ENCODE measurements around the gene CDC40.

CDC40 gene

GRCh38 chr6:110214338-110214737 lies 34.1 kb downstream of the CDC40 start:
- no peak for TF ChIP-seq TCF4 (CRISPR knock-in tag; IDR thresholded peaks at IDR 0.05; ENCODE audit: borderline replicate concordance)
- no peak for TF ChIP-seq TOX (CRISPR knock-in tag; IDR thresholded peaks at IDR 0.05; ENCODE audit: borderline replicate concordance)
- TF ChIP-seq, protein P1, sequence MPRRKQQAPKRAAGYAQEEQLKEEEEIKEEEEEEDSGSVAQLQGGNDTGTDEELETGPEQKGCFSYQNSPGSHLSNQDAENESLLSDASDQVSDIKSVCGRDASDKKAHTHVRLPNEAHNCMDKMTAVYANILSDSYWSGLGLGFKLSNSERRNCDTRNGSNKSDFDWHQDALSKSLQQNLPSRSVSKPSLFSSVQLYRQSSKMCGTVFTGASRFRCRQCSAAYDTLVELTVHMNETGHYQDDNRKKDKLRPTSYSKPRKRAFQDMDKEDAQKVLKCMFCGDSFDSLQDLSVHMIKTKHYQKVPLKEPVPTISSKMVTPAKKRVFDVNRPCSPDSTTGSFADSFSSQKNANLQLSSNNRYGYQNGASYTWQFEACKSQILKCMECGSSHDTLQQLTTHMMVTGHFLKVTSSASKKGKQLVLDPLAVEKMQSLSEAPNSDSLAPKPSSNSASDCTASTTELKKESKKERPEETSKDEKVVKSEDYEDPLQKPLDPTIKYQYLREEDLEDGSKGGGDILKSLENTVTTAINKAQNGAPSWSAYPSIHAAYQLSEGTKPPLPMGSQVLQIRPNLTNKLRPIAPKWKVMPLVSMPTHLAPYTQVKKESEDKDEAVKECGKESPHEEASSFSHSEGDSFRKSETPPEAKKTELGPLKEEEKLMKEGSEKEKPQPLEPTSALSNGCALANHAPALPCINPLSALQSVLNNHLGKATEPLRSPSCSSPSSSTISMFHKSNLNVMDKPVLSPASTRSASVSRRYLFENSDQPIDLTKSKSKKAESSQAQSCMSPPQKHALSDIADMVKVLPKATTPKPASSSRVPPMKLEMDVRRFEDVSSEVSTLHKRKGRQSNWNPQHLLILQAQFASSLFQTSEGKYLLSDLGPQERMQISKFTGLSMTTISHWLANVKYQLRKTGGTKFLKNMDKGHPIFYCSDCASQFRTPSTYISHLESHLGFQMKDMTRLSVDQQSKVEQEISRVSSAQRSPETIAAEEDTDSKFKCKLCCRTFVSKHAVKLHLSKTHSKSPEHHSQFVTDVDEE (CRISPR knock-in tag; IDR thresholded peaks at IDR 0.05): no peak
- no peak for TF ChIP-seq GLIS3 (CRISPR knock-in tag; IDR thresholded peaks at IDR 0.05)
- no peak for TF ChIP-seq ESRRG (CRISPR knock-in tag; IDR thresholded peaks at IDR 0.05)
- ATAC-seq: no peak

GRCh38 chr6:110216140-110216539 lies 35.9 kb downstream of the CDC40 start:
- ATAC-seq: no peak
- TF ChIP-seq POU6F1 (CRISPR knock-in tag; IDR thresholded peaks at IDR 0.05; ENCODE audit: borderline replicate concordance, low read depth): no peak
- TF ChIP-seq OSR1 (CRISPR knock-in tag; IDR thresholded peaks at IDR 0.05): no peak
- TF ChIP-seq GLIS3 (CRISPR knock-in tag; IDR thresholded peaks at IDR 0.05): no peak
- TF ChIP-seq, protein P2, sequence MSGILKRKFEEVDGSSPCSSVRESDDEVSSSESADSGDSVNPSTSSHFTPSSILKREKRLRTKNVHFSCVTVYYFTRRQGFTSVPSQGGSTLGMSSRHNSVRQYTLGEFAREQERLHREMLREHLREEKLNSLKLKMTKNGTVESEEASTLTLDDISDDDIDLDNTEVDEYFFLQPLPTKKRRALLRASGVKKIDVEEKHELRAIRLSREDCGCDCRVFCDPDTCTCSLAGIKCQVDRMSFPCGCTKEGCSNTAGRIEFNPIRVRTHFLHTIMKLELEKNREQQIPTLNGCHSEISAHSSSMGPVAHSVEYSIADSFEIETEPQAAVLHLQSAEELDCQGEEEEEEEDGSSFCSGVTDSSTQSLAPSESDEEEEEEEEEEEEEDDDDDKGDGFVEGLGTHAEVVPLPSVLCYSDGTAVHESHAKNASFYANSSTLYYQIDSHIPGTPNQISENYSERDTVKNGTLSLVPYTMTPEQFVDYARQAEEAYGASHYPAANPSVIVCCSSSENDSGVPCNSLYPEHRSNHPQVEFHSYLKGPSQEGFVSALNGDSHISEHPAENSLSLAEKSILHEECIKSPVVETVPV (CRISPR knock-in tag; IDR thresholded peaks at IDR 0.05): no peak
- no peak for TF ChIP-seq SNAI2 (CRISPR knock-in tag; IDR thresholded peaks at IDR 0.05)
- TF ChIP-seq, protein P3, sequence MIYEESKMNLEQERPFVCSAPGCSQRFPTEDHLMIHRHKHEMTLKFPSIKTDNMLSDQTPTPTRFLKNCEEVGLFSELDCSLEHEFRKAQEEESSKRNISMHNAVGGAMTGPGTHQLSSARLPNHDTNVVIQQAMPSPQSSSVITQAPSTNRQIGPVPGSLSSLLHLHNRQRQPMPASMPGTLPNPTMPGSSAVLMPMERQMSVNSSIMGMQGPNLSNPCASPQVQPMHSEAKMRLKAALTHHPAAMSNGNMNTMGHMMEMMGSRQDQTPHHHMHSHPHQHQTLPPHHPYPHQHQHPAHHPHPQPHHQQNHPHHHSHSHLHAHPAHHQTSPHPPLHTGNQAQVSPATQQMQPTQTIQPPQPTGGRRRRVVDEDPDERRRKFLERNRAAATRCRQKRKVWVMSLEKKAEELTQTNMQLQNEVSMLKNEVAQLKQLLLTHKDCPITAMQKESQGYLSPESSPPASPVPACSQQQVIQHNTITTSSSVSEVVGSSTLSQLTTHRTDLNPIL (CRISPR knock-in tag; IDR thresholded peaks at IDR 0.05; ENCODE audit: low read depth): no peak
- TF ChIP-seq ISL1 (CRISPR knock-in tag; IDR thresholded peaks at IDR 0.05): no peak
- no peak for TF ChIP-seq ZFP3 (CRISPR knock-in tag; IDR thresholded peaks at IDR 0.05)
- TF ChIP-seq PATZ1 (CRISPR knock-in tag; IDR thresholded peaks at IDR 0.05; ENCODE audit: borderline replicate concordance): no peak
- no peak for TF ChIP-seq ZC3H10 (CRISPR knock-in tag; IDR thresholded peaks at IDR 0.05)
- no peak for TF ChIP-seq ESRRG (CRISPR knock-in tag; IDR thresholded peaks at IDR 0.05)
- no peak for TF ChIP-seq ZNF70 (CRISPR knock-in tag; IDR thresholded peaks at IDR 0.05)
- no peak for TF ChIP-seq ARNTL (CRISPR knock-in tag; IDR thresholded peaks at IDR 0.05; ENCODE audit: borderline replicate concordance, low read depth)
- no peak for TF ChIP-seq ZNF8 (CRISPR knock-in tag; IDR thresholded peaks at IDR 0.05)
- no peak for TF ChIP-seq ZNF565 (CRISPR knock-in tag; conservative IDR thresholded peaks at IDR 0.05; ENCODE audit: low read depth)
- no peak for TF ChIP-seq BACH2 (CRISPR knock-in tag; IDR thresholded peaks at IDR 0.05; ENCODE audit: borderline replicate concordance)

- peak; percentile 60 for ATAC-seq
- TF ChIP-seq ARNTL (CRISPR knock-in tag; IDR thresholded peaks at IDR 0.05; ENCODE audit: borderline replicate concordance, low read depth) (no peak), ISL1 (CRISPR knock-in tag; IDR thresholded peaks at IDR 0.05) (no peak), ESRRG (CRISPR knock-in tag; IDR thresholded peaks at IDR 0.05) (no peak), BACH2 (CRISPR knock-in tag; IDR thresholded peaks at IDR 0.05; ENCODE audit: borderline replicate concordance) (no peak), TOX (CRISPR knock-in tag; IDR thresholded peaks at IDR 0.05; ENCODE audit: borderline replicate concordance) (no peak), ZNF8 (CRISPR knock-in tag; IDR thresholded peaks at IDR 0.05) (no peak), TCF4 (CRISPR knock-in tag; IDR thresholded peaks at IDR 0.05; ENCODE audit: borderline replicate concordance) (no peak), OSR1 (CRISPR knock-in tag; IDR thresholded peaks at IDR 0.05) (no peak), ZNF565 (CRISPR knock-in tag; conservative IDR thresholded peaks at IDR 0.05; ENCODE audit: low read depth) (no peak), ZFP30 (CRISPR knock-in tag; IDR thresholded peaks at IDR 0.05) (no peak), ZNF70 (CRISPR knock-in tag; IDR thresholded peaks at IDR 0.05) (no peak), POU6F1 (CRISPR knock-in tag; IDR thresholded peaks at IDR 0.05; ENCODE audit: borderline replicate concordance, low read depth) (no peak), ZC3H10 (CRISPR knock-in tag; IDR thresholded peaks at IDR 0.05) (no peak)
- TF ChIP-seq, protein P3 (CRISPR knock-in tag; IDR thresholded peaks at IDR 0.05; ENCODE audit: low read depth): no peak
- TF ChIP-seq, protein P1 (CRISPR knock-in tag; IDR thresholded peaks at IDR 0.05): no peak
Observed at GRCh38 chr6:110217266-110217665, 37.0 kb downstream of the CDC40 start.

Data from SK-N-SH treated with all-trans-retinoic acid at 6 μM for 48 hours (cell line).